ENCODE measurements around the gene BTBD19. TPM values are rescaled to one million over a fixed set of nuclear protein-coding genes. Genes with fewer than 3 reads are reported as not detected.
"Not testable (repeated sequence)": the region's sequence is repeated elsewhere in the genome, so short reads cannot be mapped to it uniquely, and the experiment has no call there.

The BTBD19 gene
- total RNA-seq, 1 donor from 2014 or later = 5.5 TPM

- H3K9me3 Mint-ChIP-seq = no peaks in the 10 kb centered on the region
- TF ChIP-seq CTCF (conservative IDR thresholded peaks at IDR 0.05) = no peak
- peaks cover 4% of the 10 kb centered on the region for H3K27me3 Mint-ChIP-seq (ENCODE audit: low read depth)
- H3K27ac Mint-ChIP-seq (ENCODE audit: unreplicated experiment) = no peak overlapping the region
- peaks cover 9% of the 10 kb centered on the region for H3K4me1 Mint-ChIP-seq
- H3K36me3 Mint-ChIP-seq (ENCODE audit: low read depth) = no peaks in the 10 kb centered on the region
- DNase-seq (ENCODE audit: low read depth, low spot score) = no peak
- H3K4me3 Mint-ChIP-seq = no peak overlapping the region
These were observed 17.1 kb upstream of the BTBD19 start for GRCh38 chr1:44790968-44791801.

- Mint-ChIP-seq H3K4me3 (no peak overlapping the region), H3K9me3 (no peaks in the 10 kb centered on the region), H3K27me3 (ENCODE audit: low read depth) (peaks cover 2% of the 10 kb centered on the region), H3K36me3 (ENCODE audit: low read depth) (no peaks in the 10 kb centered on the region), H3K27ac (ENCODE audit: unreplicated experiment) (no peak overlapping the region), H3K4me1 (peaks cover 4% of the 10 kb centered on the region)
- DNase-seq (ENCODE audit: low read depth, low spot score) = no peak
- no peak for TF ChIP-seq CTCF (conservative IDR thresholded peaks at IDR 0.05)
These were observed 15.4 kb upstream of the BTBD19 start for GRCh38 chr1:44792736-44793502.

GRCh38 chr1:44797886-44798285 lies 10.4 kb upstream of the BTBD19 start:
- not testable (repeated sequence) for H3K36me3 Mint-ChIP-seq (ENCODE audit: low read depth); H3K27me3 Mint-ChIP-seq (ENCODE audit: low read depth); H3K27ac Mint-ChIP-seq (ENCODE audit: unreplicated experiment); DNase-seq (ENCODE audit: low read depth, low spot score); H3K9me3 Mint-ChIP-seq
- Mint-ChIP-seq H3K4me3 (peak overlapping the region; percentile 58), H3K4me1 (peaks cover 29% of the 10 kb centered on the region)

- no peaks in the 10 kb centered on the region for H3K9me3 Mint-ChIP-seq
- H3K27me3 Mint-ChIP-seq (ENCODE audit: low read depth) = peaks cover 6% of the 10 kb centered on the region
- peak overlapping the region; percentile 97 for H3K4me3 Mint-ChIP-seq
- H3K4me1 Mint-ChIP-seq = peaks cover 31% of the 10 kb centered on the region
- no peak for TF ChIP-seq CTCF (conservative IDR thresholded peaks at IDR 0.05)
- no peak overlapping the region for H3K27ac Mint-ChIP-seq (ENCODE audit: unreplicated experiment)
- H3K36me3 Mint-ChIP-seq (ENCODE audit: low read depth) = peaks cover 3% of the 10 kb centered on the region
- DNase-seq (ENCODE audit: low read depth, low spot score) = no peak
These were observed 9.6 kb upstream of the BTBD19 start for GRCh38 chr1:44798481-44799365.

- Mint-ChIP-seq H3K9me3 (no peaks in the 10 kb centered on the region), H3K4me1 (peaks cover 30% of the 10 kb centered on the region), H3K36me3 (ENCODE audit: low read depth) (peaks cover 3% of the 10 kb centered on the region), H3K27ac (ENCODE audit: unreplicated experiment) (peak within 1 kb of the TSS; percentile 100), H3K27me3 (ENCODE audit: low read depth) (peaks cover 4% of the 10 kb centered on the region), H3K4me3 (peak within 1 kb of the TSS; percentile 97)
- TF ChIP-seq CTCF (conservative IDR thresholded peaks at IDR 0.05) = peak; percentile 91
- DNase-seq (ENCODE audit: low read depth, low spot score) = peak; percentile 93
These were observed 8.3 kb upstream of the BTBD19 start, which contains the start of gene PLK3 for GRCh38 chr1:44799770-44800584. Gene PLK3 (plus strand): TSS chr1:44800377. CDS start chr1:44800464, 87 bp downstream.
